Aortic smooth muscle cell (primary cell): ENCODE data around the gene GPR37. TPM values are rescaled to one million over a fixed set of nuclear protein-coding genes. Genes with fewer than 3 reads are reported as not detected.

Source experiments
- total RNA-seq: library from RNA; depleted of rRNA; stranded (reverse); fragments of >200 nt; gene quantifications from 2 replicates; pipeline ENCODE4 v1.2.3, GENCODE V29; 2014

GPR37 gene
- total RNA-seq, result 2.4 and 4.8 TPM in 2 replicates

GRCh38 chr7:124765401-124766352 is at the start of gene GPR37:
Gene GPR37 (minus strand): TSS chr7:124765792. CDS start chr7:124764976, 816 bp downstream.

Other genes with a start within 250 kb of the GPR37 start
- 29.0 and 34.9 TPM in 2 replicates for gene POT1, start 164.0 kb upstream of the GPR37 start, total RNA-seq